GM19438 (cell line): ENCODE data around the gene GUCY1A2.

Experiments
- ATAC-seq: cut with Tn5 transposase; IDR thresholded peaks from one replicate; pipeline ENCODE4 v1.9.1; 2021; ENCODE audit warnings: low read depth; ENCODE audit not compliant: unreplicated experiment

Gene GUCY1A2

GRCh38 chr11:106765469-106766258 is 252.6 kb downstream of the GUCY1A2 start:
- ATAC-seq = no peak

GRCh38 chr11:106763501-106763900 is 254.8 kb downstream of the GUCY1A2 start:
- ATAC-seq = no peak

GRCh38 chr11:106761745-106762144 is 256.5 kb downstream of the GUCY1A2 start:
- ATAC-seq = no peak

- no peak for ATAC-seq
Observed at GRCh38 chr11:106761240-106761639, 257.0 kb downstream of the GUCY1A2 start.

- ATAC-seq = no peak
Observed at GRCh38 chr11:106748059-106748458, 270.2 kb downstream of the GUCY1A2 start.

- no peak for ATAC-seq
Observed at GRCh38 chr11:106745941-106746340, 272.3 kb downstream of the GUCY1A2 start.

- ATAC-seq = no peak
Observed at GRCh38 chr11:106733635-106734034, 284.6 kb downstream of the GUCY1A2 start.

GRCh38 chr11:106728859-106729258 is 289.4 kb downstream of the GUCY1A2 start:
- no peak for ATAC-seq

GRCh38 chr11:106728379-106728778 is 289.9 kb downstream of the GUCY1A2 start:
- no peak for ATAC-seq

- no peak for ATAC-seq
Observed at GRCh38 chr11:106727256-106727655, 291.0 kb downstream of the GUCY1A2 start.

- no peak for ATAC-seq
Observed at GRCh38 chr11:106724293-106724892, 293.9 kb downstream of the GUCY1A2 start.

GRCh38 chr11:106723071-106723470 is 295.2 kb downstream of the GUCY1A2 start:
- ATAC-seq = no peak

- ATAC-seq = no peak
Observed at GRCh38 chr11:106717222-106717621, 301.1 kb downstream of the GUCY1A2 start.

GRCh38 chr11:106714199-106714598 is 304.1 kb downstream of the GUCY1A2 start:
- no peak for ATAC-seq

- no peak for ATAC-seq
Observed at GRCh38 chr11:106708348-106708747, 309.9 kb downstream of the GUCY1A2 start.

GRCh38 chr11:106706355-106706754 is 311.9 kb downstream of the GUCY1A2 start:
- no peak for ATAC-seq

GRCh38 chr11:106702805-106703204 is 315.5 kb downstream of the GUCY1A2 start:
- ATAC-seq = no peak

- ATAC-seq = no peak
Observed at GRCh38 chr11:106697058-106697457, 321.2 kb downstream of the GUCY1A2 start.

- ATAC-seq = no peak
Observed at GRCh38 chr11:106695506-106695905, 322.8 kb downstream of the GUCY1A2 start.

- no peak for ATAC-seq
Observed at GRCh38 chr11:106694501-106694900, 323.8 kb downstream of the GUCY1A2 start.

GRCh38 chr11:106691807-106692365 is 326.4 kb downstream of the GUCY1A2 start:
- ATAC-seq = no peak

- no peak for ATAC-seq
Observed at GRCh38 chr11:106690923-106691322, 327.4 kb downstream of the GUCY1A2 start.
